ENCODE measurements around the gene VPS35L. TPM values are rescaled to one million over a fixed set of nuclear protein-coding genes. Genes with fewer than 3 reads are reported as not detected.

VPS35L gene
- polyA plus RNA-seq, 1 experiment: 67.1 TPM

DNA sequence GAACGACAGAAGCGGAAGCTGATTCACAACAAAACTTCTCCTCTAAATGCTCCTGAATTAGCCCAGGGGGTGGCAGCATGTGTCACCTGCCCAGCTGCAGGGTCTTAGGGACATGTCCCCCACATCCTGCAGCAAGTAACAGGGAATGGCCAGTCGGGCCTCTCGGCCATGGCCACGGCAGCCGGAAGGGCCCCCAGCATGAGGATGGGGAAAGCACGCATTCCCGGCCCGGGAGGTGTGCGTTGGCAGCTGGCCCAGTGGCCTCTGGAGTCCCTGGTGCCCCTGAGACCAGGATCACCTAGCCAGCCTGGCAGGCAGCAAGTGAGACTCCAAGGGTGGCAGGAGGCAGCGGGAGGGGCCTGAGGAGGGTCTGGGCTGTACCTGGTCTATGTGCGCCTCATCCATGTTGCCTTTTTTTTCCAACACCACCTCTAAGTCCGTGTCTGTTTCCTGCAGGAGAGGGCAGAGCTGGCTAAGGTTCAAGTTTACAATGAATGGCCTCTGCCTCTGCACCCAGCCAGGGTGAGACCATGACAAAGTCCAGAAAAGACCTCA lies 155.6 kb downstream of the VPS35L start:
- H3K4me3 ChIP-seq (ENCODE audit: low read depth, low read length): no peak overlapping the region
- H3K27me3 ChIP-seq (ENCODE audit: control insufficient read depth, insufficient read depth, low read length): no peaks in the 10 kb centered on the region
- no peak for DNase-seq (ENCODE audit: low read depth, low spot score)
- ChIA-PET CTCF (no interaction called here), POLR2A (no interaction called here)
- H3K9me3 ChIP-seq (ENCODE audit: control insufficient read depth, insufficient read depth, low read length): no peaks in the 10 kb centered on the region
- TF ChIP-seq, protein P1, sequence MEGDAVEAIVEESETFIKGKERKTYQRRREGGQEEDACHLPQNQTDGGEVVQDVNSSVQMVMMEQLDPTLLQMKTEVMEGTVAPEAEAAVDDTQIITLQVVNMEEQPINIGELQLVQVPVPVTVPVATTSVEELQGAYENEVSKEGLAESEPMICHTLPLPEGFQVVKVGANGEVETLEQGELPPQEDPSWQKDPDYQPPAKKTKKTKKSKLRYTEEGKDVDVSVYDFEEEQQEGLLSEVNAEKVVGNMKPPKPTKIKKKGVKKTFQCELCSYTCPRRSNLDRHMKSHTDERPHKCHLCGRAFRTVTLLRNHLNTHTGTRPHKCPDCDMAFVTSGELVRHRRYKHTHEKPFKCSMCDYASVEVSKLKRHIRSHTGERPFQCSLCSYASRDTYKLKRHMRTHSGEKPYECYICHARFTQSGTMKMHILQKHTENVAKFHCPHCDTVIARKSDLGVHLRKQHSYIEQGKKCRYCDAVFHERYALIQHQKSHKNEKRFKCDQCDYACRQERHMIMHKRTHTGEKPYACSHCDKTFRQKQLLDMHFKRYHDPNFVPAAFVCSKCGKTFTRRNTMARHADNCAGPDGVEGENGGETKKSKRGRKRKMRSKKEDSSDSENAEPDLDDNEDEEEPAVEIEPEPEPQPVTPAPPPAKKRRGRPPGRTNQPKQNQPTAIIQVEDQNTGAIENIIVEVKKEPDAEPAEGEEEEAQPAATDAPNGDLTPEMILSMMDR (IDR thresholded peaks at IDR 0.05; ENCODE audit: low read depth, low read length): no peak
- H3K27ac ChIP-seq (ENCODE audit: low read depth, low read length): no peak overlapping the region

DNA sequence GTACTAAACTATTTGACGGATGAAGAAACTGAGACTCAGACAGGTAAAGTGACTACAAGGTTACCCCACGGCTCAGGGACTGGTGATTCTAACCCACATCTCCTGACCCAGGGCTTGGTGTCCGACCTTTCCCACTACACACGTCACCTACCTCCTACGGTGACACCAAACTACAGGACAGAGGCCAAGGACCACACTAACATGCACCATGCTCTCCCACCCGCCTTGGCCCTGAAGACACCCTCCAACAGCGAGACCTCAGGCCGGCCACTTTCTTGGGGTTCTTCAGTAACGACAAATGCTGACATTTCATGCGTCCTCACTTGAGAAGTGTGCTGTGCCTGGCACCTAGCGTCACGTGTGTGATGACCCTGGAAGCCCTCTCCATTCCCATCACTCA lies 156.1 kb downstream of the VPS35L start:
- Histone ChIP-seq H3K27me3 (ENCODE audit: control insufficient read depth, insufficient read depth, low read length) (no peaks in the 10 kb centered on the region), H3K27ac (ENCODE audit: low read depth, low read length) (no peak overlapping the region), H3K4me3 (ENCODE audit: low read depth, low read length) (no peak overlapping the region), H3K9me3 (ENCODE audit: control insufficient read depth, insufficient read depth, low read length) (no peaks in the 10 kb centered on the region)
- DNase-seq (ENCODE audit: low read depth, low spot score): no peak
- TF ChIP-seq, protein P1 (IDR thresholded peaks at IDR 0.05; ENCODE audit: low read depth, low read length): no peak
- ChIA-PET CTCF (no interaction called here), POLR2A (no interaction called here)

DNA sequence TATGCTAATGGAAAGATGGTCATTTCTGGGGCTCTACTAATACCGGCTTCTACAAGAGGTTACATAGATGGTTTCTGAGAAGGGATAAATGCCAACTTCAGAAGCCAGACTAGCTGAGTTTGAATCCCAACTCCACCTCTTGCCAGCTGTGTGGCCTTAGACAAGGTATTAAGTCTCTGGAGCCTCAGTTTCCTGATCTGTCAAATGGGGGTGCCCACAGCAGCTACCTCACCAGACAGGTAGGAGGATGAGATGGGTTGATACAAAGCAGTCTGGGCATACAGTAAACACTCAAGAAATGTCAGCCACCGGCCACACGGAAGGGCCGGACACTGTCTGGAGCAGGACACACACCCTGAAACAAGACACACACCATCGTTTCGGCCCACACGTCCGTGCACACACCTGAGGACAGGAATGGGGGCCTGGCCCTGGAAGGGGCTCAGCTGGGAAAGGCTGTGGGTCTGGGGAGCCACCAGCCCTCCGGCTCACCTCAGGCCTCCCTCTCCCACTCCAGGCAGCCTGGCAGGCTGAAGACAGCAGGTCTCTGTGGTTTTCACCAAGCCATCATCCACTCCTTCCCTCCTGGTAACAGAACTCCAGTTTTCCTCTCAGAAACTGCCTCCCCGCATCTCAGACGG lies 157.0 kb downstream of the VPS35L start:
- CTCF ChIA-PET: no interaction called here
- Histone ChIP-seq H3K27ac (ENCODE audit: low read depth, low read length) (no peak overlapping the region), H3K4me3 (ENCODE audit: low read depth, low read length) (no peak overlapping the region), H3K9me3 (ENCODE audit: control insufficient read depth, insufficient read depth, low read length) (no peaks in the 10 kb centered on the region), H3K27me3 (ENCODE audit: control insufficient read depth, insufficient read depth, low read length) (no peaks in the 10 kb centered on the region)
- no peak for DNase-seq (ENCODE audit: low read depth, low spot score)
- POLR2A ChIA-PET: no interaction called here
- TF ChIP-seq, protein P1 (IDR thresholded peaks at IDR 0.05; ENCODE audit: low read depth, low read length): no peak

DNA sequence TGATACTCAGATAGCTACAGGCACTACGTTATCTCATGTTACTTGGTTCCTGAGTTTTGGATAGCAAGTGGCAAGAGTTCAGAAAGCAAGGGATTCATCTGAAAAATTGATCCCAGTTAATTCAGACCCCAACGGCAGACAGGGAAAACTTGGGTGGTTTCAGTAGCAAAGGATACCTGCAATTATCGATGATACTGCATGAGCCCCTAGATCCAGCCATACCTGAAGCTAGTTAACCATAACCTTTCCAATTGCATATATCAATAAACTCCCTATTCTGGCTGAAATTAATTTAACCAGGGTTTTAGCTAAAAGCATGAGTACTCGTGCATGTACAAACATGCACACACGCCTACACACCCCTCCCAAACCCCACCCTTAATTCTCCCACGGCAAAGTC lies 158.2 kb downstream of the VPS35L start:
- H3K27me3 ChIP-seq (ENCODE audit: control insufficient read depth, insufficient read depth, low read length): no peaks in the 10 kb centered on the region
- CTCF ChIA-PET: no interaction called here
- no peak overlapping the region for H3K27ac ChIP-seq (ENCODE audit: low read depth, low read length)
- no peak for DNase-seq (ENCODE audit: low read depth, low spot score)
- no peaks in the 10 kb centered on the region for H3K9me3 ChIP-seq (ENCODE audit: control insufficient read depth, insufficient read depth, low read length)
- POLR2A ChIA-PET: no interaction called here
- TF ChIP-seq, protein P1 (IDR thresholded peaks at IDR 0.05; ENCODE audit: low read depth, low read length): no peak
- H3K4me3 ChIP-seq (ENCODE audit: low read depth, low read length): no peak overlapping the region

DNA sequence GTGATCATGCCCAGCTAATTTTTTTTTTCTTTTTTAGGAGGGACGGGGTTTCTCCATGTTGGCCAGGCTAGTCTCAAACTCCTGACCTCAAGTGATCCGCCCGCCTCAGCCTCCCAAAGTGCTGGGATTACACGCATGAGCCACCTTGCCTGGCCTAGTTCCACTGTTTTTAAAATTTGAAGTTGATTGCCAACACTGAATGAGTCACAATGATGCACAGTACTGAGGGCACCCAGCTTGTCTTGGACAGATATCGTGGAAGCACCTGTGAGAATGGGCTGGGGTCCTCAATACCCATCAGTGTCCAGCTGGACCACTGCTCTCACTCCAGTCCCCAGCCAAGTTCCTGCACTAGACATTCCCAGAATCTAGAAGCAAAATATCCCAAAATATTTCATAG lies 160.1 kb downstream of the VPS35L start:
- no peak overlapping the region for H3K27ac ChIP-seq (ENCODE audit: low read depth, low read length)
- DNase-seq (ENCODE audit: low read depth, low spot score): no peak
- no peaks in the 10 kb centered on the region for H3K9me3 ChIP-seq (ENCODE audit: control insufficient read depth, insufficient read depth, low read length)
- H3K4me3 ChIP-seq (ENCODE audit: low read depth, low read length): no peak overlapping the region
- POLR2A ChIA-PET: no interaction called here
- TF ChIP-seq, protein P1 (IDR thresholded peaks at IDR 0.05; ENCODE audit: low read depth, low read length): no peak
- H3K27me3 ChIP-seq (ENCODE audit: control insufficient read depth, insufficient read depth, low read length): no peaks in the 10 kb centered on the region
- CTCF ChIA-PET: interaction anchor here (0.7 kb wide), 2 partner anchors 12 to 23 kb away, joined by 3 to 6 read pairs; no protein-coding TSS in a partner anchor

Measured in AG04450 (cell line).